Ramos (cell line): ENCODE data around the gene LCP1.
"Not testable (repeated sequence)": the region's sequence is repeated elsewhere in the genome, so short reads cannot be mapped to it uniquely, and the experiment has no call there.

Experiments
- in situ Hi-C: fragments of 300-500 bp; cut with MboI; formaldehyde crosslinking; loops from one replicate; pipeline ENCODE4 v1.14.3; 2022; ENCODE audit warnings: low sequenced_read_pairs; ENCODE audit not compliant: unreplicated experiment

The LCP1 gene

DNA sequence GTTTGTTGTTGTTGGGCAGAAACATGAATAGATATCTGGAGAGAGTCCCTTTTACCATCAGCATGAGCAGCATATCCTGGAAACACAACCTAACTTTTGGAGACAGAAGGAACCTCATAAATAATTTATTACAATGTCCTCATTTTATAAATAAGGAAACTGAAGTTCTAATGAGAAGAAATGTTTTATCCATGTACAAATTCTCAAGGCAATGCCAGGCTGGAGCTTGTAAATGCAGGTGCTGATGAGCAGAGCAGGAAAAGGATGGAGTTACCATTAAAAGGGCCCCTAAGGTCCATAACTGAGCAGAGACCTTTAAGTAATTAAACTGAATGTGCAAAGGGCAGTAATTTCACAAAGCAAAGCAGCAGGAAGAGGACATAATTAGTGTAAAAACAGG is 17.3 kb downstream of the LCP1 start:
- in situ Hi-C loops: no loop called here

DNA sequence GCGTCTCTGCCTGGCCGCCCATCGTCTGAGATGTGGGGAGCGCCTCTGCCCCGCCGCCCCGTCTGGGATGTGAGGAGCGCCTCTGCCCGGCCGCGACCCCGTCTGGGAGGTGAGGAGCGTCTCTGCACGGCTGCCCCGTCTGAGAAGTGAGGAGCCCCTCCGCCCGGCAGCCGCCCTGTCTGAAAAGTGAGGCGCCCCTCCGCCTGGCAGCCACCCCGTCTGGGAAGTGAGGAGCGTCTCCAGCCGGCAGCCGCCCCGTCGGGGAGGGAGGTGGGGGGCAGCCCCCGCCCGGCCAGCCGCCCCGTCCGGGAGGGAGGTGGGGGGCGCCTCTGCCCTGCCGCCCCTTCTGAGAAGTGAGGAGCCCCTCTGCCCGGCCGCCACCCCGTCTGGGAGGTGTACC is 19.2 kb downstream of the LCP1 start:
- in situ Hi-C loops: not testable (repeated sequence)

DNA sequence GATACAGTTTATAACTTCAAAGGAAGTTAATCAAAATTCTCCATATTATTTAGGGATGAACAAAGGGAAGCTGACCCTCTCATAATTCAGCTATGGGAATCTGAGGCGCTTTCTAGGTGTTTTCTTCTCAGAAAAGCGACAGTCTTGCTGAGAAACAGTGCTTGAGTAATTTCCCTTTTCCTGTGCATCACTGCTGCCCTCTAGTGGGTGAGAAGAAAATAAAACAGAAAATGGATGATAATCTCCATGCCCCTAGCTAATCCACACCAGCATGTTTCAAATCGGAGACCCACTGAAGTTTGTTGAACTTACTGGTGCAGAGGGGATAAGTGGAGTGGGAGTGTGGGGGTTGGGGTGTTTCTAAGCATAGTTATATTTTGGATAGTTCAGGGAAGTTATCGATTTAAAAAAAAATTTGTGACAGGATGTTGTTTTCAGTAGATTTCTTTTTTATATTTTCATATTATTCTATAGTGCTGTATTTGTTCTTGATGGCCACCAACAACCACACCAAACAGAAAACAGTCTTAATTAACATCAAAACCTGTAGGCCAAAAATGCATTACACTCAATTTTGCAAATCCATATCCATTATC is 21.4 kb downstream of the LCP1 start:
- in situ Hi-C loops: no loop called here

DNA sequence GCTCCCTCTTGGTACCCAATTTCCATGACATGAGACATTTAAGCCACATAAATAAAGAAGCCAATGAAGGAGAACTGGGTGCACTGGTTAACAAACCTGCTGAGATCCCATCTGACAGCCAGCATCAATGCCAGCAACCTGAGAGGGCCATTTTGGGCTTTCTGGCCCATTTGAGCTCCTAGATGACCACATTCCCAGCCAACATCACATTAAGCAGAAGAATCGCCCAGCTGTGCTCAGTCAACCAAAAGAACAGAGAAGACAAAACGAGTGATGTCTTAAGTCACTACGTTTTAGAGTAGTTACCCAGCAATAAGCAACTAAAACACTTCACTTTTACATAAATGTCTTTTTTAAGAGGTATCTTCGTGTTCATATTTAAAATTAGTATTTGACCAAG is 21.9 kb downstream of the LCP1 start:
- in situ Hi-C loops: no loop called here

DNA sequence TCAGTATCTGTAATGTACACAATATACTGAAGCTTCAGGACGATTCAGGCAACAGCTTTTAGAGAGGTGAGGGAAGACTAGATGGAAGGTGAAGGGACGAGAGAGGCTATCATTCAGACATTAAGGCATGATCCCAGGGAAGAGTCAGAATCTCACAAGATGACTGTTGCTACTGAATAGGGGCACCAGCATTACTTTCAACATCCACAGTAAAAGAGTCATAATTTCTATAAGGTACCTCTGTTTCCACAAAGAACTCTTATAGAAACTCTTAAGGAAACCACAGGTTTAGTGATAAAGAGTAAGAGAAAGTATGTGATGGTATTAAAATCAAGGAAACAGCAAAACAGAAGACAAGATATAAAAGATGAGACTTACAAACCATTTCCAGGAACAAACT is 23.0 kb downstream of the LCP1 start:
- in situ Hi-C loops: no loop called here

DNA sequence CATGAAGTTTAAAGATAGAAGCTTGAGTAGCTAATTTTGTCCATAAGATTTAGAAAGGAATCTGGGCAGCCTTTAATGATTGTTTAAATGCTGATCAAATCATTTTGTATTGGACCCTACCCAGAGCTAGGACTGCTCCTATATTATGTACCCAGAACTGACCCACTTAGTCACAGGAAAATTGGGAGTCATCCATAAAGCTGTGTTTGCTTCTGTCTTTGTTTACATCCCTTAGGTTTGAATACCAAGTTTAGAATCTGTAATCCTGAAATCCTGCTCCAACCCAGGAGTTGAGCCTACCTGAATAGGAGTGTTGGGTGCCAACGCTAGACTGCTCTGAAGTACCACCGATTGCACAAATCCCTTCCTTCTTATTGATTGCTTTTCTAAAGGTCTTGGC is 23.8 kb downstream of the LCP1 start:
- in situ Hi-C loops: no loop called here

DNA sequence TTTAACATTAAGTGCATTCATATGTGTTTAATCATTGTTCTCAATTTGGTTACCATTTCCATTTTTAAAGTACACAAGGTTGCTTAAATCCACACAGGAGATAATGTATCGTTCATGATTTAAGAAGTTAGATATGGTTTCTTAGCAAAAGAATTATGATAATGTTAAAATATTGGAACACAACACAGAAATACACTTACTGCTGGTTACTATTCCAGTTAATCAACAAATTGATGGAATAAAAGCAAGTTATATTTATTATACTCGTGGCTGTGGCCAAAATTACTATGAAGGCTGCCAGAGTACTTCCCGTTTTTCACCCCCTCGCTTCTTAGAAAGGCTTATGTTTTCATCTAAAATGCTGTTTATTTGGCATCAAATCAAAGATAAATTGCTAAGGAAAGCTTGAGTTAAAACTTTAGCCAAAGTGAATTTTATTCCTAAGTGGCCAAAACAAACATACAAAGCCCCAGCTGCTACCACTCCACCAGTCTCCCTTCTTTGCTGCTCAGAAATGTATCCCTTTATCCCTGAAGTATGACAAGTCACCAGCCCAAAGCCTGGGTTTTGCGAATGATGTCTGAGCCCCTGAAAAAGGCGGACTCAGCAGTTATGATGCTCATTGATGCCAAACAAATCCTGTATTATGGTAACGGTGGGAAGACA is 27.7 kb downstream of the LCP1 start:
- in situ Hi-C loops: no loop called here

DNA sequence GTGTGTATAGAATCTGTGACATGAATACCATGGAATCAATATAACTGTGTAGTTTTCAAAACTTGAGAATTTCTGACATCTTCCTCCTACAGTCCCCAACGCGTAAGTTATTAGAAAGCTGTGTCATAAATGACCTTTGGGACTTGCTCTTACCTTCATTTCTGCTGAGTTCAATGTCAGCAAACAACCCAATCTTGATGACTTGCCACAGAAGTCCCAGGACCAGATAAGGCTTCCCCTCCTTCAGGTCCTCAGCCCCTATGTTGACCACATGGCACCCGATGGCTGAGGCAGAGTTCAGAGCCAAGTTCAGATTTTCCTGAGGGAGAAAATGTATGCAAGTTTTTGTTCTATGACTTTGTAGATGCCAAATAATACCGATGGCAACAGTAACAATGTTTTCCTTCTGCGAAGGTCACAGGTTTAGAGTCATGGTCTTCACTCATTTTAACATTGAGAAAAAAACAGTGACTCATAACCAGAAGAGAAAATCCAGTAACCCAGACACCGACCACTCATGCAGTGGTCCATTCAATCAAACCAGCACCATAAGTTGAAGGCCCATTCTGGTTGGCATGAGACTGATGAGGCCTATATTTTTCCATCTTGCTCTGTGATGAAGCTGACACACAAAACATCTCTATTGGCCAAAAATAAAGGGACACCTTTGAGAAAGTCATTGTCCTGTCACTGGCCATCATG is 29.2 kb downstream of the LCP1 start:
- in situ Hi-C loops: no loop called here

DNA sequence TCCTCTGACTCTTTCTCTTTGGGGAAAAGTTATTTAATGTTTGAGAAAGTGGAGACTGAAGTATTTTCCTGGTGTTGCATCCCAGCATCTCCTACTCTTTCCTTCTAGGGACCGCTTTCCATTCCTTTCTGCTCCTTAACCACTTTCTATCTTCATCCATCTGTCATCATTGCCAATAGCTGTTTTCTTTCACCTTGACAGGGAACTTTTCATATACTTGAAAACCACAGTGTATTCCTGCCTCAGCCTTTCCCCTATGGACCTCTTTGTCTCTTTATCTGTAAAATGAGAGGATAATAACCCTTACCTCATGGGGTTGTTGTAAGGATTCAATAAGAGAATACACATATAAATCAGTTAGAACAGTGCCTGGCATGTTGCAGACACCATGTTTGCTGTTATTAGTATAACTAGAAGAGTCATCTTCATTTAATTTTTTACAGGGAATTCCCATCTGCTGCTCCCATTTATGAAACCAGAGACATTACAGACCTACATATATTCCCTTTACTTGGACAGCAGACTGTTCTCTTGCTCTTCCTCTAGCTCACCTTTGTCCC is 31.8 kb downstream of the LCP1 start:
- in situ Hi-C loops: no loop called here

DNA sequence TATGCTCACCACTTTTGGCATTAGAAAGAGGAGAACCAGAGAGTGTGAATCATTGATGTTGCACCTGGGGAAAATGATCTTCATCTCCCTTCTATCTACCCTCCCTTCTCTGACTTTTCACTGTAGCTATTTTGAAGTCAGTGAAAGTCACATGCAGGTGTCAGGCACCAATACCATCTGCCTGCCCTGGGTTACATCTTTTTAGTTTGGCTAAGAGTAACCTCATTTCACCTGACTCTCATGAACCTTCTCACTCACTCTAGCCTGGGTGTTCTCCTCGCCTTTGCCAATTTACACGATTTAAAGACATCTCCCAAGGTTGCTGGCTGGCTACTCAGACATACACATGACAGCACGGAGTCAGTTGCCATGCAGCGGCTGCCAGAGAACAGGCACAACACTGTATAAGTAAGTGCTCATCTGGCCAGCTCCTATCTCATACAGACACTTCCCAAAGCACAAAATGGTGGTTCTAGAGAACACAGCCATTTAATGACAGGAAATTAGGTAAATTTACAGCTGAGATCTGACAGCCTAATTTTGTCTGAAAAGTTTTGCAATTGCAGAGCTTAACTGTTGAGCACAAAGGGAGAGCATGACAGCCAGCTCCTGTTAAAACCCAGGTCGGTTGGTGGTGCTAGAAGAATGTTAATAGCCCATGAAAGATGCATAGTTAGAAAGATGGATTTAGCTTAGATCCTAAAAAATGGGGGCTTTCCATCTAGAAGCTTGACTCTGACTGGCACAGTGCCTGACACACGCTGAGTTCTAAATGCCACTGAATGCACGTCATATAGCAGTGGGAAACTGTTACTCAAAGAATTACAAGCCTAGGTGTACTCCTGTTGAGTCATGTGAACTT is 32.5 kb downstream of the LCP1 start:
- in situ Hi-C loops: no loop called here

DNA sequence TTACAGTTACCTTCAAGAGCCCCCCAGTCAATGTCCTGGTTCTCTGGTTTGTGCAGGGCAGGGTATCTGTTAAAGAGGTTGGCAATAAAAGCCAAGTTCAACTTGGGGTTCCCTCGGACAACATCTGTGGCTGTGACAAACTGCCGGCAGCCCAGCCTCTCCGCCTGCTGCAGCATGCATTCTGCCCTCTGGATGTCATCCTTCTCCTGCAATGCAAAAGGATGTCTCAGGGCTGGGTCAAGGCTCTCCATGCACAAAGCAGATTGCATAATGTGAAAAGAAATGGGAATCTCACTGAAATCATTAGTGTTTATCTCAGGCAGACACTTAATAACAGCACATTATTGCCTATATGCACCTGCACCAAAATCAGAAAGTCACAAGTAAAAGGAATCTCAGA is 35.1 kb downstream of the LCP1 start:
- in situ Hi-C loops: no loop called here

DNA sequence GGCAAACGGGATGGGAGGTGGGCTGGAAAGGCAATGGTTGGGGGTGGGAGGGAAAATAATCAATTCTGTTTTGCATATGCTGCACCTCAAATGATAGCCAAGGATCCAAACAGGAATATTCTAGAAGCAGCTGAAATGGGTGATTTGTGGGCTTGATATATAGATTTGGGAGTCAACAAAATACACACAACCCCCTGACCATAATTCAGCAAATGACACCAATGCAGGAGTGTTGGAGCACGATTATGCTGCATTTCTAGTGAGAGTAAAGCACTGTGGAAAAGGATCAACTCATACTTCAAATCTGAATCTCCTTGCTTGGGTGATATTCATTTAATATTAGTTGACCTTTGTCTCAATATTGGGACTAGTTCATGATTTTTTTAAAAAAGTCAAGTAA is 36.0 kb downstream of the LCP1 start:
- in situ Hi-C loops: no loop called here

DNA sequence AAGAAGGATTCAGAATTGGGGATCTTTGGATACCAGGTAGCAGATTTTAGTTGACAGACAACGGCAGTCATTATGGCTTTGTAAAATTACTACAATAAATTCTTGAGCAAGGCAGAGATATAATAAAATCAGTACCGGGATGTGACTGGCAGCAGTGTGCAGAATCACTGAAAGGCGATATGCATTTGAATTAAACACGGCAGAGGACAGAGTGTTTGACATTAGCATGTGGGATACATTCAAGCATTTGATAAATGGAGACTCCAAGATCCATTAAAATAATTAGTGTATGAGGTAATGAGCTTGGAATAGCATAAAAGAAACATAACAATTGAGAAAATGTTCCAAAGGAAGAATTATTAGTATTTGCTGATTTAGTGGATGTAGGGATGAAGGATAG is 36.8 kb downstream of the LCP1 start:
- in situ Hi-C loops: no loop called here

DNA sequence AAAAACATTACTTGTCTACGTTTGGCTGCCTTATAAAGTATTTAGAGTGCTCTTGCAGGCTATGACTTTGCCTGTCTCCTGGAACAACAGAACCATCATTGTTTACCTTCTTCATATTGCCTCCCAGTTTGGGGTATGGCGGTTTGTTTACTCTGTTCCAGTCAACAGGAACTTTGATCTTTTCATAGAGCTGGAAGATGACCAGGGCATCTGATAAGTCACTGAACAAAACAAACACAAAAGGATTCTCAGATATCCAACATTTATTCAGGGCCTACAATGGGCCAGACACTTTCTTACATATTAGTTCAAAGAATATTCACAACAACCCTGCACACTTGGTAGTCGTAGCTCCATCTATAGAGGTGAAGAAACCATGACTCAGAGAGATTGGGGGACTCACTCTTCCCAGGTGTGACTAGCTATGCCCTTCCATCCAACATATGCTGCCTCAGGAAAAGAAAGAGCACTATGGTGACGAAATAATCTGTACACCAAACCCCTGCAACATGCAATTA is 38.7 kb downstream of the LCP1 start:
- in situ Hi-C loops: no loop called here

DNA sequence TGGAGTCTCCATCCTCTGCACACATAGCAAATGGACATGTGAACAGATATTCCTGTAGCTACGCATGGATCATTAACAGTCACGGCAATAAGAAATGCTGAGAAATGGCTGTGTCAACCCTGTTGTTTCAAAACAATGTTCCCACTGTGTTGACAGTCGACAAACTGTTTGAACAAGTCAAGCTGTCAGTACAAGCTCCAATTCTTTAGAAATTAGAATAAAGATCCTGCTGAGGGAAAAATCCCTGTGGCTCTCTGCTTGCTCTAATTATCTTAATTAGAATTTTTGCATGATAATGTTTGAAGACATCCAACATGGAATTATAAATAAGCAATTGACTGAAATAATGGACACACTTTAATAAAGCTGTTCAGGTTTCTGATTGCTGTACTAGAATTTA is 39.2 kb downstream of the LCP1 start:
- in situ Hi-C loops: no loop called here

DNA sequence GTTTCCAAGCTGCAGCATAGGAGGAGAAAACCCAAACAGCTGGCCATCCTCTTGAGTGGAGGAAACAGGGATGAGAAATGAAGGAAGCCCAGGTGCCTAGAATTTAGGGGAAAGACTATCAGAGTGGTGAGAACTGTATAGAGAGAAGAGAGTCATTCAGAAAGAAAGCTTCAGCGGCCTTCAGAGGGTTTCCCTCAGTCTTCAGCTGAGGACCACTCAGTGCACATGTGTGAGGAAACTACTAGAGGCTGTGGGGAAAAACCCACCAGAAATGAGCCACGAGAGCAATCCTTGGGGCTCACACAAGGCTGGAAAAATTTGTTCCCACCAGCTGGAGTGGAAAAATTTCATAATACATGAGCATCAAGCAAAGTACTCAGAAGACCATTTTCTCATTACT is 41.9 kb downstream of the LCP1 start:
- in situ Hi-C loops: no loop called here

DNA sequence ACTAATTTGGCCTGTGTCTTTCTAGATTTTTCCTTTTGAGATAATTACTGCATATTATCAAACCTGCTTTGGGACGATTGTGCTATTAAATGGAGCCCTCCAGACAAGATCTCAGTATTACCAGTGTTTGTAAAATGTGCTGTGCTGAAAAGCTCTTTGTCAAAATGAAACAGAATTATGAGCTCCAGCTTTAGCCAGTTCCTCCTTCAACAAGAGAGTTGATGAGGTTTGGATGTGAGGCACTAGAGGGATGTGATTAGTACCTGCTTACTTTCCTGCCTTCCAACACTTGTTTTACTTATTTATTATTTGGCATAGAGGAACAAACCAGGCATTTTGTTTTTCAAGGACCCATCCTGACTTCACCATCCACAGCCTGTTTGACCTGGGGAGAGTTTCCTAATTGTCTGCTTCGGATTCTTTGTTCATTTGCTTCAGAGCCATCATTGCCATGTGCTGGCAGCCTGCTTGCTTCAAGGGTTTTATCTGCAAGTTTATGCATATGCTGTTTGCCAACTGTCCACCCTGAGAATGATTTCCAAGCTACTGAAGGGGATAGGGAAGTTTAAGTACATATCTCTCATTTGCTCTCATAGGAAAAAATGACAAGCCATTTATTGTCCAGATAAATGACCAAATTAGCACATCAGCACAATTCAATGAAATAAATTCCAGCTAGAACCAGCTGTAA is 44.2 kb downstream of the LCP1 start:
- in situ Hi-C loops: no loop called here

DNA sequence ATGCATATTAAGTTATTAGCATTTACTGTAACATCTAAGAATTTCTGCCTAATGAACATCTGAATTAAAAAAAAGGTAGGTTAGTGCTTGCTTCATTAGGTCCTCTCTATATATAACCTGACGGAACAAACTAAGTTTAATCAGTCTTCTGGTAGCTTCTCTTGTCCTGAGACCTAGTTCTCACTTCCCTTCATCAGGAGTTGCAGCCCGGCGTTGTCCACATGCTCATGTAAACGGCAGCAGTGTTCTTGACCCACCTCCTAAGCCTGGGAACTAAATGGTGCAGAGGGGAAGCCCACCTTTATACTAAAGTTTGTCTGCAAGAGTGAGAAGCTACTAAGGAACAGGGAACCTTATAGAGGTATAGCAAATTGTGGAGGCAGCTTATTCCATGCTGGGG is 45.3 kb downstream of the LCP1 start:
- in situ Hi-C loops: no loop called here

DNA sequence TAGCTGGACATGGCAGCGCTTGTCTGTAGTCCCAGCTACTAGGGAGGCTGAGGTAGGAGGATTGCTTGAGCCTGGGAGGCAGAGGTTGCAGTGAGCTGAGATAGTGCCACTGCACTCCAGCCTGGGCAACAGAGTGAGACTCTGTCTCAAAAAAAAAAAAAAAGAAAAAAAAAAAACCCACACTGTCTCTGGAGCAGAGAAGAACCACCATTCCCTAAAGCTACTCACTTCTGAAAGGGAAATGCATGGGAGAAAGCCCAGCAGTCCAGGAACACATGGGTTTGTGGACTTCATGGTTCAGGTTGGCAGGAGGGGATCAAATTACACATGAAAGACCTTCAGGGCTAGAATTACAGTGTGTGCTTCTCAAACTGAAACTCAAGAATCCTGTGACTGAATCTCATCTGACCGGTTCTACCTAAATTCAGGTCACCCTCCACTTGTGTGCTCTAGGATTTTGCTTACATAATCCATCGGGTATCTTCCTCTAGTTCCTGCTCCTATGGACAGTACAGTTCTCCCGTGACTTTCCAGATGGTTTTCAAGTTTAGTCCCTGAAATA is 46.9 kb downstream of the LCP1 start:
- in situ Hi-C loops: no loop called here

DNA sequence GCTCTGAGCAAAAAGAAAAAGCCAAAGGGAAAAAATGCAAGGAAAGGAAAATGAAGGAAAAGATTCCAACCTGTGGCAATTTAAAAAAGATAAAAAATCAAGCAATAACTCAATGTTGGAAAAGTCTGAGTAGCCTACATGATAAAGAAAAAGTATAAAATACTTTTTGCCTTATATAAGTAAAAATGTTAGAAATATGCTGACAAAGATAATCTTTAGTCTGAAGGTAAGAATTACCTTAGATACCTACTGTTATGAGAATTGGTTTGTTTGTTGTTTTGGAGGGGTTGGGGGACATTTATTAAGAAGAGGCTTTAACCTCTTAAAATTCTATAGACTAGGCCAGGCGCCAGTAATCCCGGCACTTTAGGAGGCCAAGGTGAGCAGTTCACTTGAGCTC is 47.5 kb downstream of the LCP1 start:
- in situ Hi-C loops: no loop called here
